Measurements from ENCODE around the gene SLC6A12.
"Not testable (repeated sequence)": the region's sequence is repeated elsewhere in the genome, so short reads cannot be mapped to it uniquely, and the experiment has no call there.

Gene SLC6A12

DNA sequence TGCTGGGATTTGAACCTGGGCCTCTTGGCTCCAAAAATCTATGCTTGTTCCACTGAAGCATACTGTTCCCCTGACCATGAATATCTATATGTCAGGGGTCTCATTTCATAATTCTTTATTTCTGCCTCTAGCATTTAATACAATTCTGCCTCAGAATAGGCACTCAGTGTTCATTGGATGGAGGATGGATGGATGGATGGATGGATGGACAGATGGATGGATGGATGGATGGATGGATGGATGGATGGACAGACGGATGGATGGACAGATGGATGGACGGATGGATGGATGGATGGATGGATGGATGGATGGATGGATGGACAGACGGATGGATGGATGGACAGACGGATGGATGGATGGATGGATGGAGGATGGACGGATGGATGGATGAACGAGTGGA, 3.1 kb upstream of the SLC6A12 start:
- not testable (repeated sequence) for DNase-seq (ENCODE audit: low read depth in 2 of 2)

DNA sequence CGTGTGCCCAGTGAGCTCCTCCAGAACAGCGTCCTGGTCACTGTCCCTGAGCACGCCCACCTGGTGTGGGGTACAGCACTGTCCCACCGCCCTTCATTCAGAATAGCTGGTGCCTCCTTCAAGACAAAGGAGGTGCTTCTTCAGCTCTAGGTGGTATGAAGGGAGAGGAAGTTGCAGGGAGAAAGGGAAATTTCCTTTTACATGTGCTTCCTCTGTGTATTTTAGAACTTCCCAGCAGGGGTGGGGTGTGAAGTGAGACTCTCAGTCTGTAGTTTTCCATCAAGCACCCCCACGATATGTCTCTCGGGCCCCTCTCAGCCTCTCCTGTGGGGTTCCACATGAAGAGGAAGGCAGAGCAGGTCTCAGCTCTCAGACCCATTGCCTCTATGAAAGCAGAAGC, 1.2 kb upstream of the SLC6A12 start:
- DNase-seq (ENCODE audit: low read depth in 2 of 2) = no peak

DNA sequence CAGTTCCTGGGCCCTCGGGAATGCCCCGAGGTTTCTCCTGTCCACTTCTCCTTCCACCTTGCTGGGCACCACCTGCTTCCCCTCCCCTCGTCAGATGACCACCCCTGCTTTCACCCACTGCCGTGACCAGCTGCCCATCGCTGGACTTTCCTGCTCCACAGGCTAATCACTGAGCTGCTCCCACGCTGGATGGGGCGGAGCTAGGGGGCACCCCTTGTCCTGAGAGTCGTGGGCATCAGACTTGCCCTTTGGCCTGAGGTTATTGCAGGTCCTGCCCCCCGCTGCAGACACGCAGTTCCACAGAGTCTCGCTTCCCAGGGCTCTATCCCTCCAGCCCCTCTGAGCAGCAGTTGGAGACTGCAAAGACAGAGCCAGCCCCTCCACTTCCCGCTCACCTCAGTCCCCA, 427 bp downstream of the SLC6A12 start:
- no peak for DNase-seq (ENCODE audit: low read depth in 2 of 2)

DNA sequence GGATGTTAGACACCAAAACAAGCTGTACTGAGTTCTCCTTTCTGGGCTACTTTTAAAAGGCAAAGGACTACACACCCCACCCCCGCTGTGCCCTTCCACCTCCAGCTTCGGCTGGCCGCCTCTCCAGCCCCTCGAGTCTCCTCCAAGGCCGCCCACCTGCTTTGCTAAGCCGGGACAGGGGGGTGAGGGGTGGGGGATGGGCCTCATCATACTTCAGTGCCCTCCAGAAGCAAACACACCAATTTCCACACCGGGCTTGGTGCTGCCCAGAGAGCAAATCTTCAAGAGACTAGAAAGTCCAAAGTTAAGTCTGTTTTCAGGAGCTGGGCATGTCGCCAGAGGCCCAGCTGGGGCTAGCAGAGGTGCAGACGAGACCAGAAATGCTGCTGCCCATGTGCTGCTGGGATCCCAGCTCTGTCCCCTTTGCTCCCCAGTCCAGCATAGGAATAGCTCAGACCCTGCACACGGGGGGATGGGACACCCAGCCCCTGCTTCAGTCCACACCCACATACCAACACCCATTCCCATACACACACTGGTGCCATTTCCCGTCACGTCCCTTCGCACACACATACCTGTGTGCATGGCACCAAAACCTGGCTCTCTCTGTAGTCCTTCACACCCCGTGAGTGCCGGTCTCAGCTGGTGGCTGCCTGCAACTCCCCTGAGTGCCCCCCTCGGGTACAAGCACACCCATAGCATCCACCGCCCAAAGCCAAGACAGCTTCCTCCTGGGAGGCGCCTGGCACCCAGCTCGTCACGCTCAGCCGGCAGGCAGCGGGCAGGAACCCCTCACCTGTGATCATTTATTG, 1.0 kb downstream of the SLC6A12 start:
- no peak for DNase-seq (ENCODE audit: low read depth in 2 of 2)

DNA sequence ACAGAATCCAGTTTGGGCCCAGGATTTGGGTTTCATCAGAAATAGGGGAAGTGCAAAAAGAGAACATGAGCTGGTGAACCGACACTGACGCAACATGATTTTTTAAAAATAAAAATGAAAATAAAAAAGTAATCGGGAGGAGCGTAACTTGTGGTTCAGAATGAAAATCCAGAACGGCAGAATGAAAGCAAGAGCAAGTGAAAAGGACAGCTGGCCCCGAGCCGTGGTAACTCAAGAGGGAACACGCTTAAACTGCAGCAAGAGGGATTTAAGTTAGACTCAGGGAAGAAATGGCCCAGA, 1.6 kb downstream of the SLC6A12 start:
- DNase-seq (ENCODE audit: low read depth in 2 of 2) = no peak

DNA sequence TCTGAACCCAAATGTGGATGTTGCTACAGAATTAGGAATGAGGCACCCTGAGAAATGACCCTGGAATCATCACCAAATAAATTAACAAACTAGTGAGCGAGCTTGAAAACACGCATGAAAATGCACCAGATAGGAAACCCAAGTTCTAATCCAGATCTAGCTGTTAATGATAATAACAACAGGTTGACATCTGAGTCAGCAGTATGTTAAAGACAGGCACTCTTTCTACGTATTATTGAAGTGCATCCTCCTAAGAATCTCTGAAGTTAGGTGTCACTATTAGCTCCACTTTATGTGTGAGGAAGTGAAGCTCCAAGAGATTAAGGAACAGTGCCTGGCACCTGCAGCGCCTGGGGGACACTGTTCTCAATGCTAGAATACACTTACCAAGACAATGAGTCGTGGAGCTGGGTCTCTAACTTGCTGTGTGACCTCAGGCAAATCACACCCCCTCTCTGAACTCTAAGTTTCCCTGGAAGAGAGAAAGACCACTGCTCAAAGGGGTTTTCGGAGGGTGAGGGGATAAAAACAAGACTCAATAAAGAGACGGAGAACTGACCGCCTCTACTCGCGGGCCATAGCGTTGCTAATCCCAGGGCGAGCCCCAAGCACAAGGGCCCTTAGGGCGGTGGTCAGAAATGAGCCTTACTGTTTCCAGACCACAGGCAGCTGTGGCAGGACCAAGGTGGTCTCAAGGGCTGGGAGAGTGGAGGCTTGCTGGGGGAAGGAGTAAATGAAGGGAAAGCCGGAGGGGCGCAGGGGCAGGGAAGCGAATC, 2.1 kb downstream of the SLC6A12 start:
- no peak for DNase-seq (ENCODE audit: low read depth in 2 of 2)

DNA sequence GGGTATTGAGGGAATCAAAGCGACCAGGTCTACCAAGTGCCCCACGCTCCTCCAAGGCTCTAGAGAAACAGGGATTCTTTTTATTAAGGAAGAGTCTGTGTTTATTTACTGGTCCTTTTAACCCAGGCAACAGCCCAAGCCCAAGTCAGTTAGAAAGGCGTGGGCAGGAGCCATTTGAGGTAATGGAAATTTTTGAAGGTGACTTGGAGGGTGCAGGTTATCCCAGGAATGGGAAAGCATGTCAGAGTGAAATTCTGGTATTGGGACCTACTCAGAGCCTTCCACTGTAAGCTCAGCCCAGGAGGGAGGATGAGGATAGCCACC, 2.9 kb downstream of the SLC6A12 start:
- no peak for DNase-seq (ENCODE audit: low read depth in 2 of 2)

DNA sequence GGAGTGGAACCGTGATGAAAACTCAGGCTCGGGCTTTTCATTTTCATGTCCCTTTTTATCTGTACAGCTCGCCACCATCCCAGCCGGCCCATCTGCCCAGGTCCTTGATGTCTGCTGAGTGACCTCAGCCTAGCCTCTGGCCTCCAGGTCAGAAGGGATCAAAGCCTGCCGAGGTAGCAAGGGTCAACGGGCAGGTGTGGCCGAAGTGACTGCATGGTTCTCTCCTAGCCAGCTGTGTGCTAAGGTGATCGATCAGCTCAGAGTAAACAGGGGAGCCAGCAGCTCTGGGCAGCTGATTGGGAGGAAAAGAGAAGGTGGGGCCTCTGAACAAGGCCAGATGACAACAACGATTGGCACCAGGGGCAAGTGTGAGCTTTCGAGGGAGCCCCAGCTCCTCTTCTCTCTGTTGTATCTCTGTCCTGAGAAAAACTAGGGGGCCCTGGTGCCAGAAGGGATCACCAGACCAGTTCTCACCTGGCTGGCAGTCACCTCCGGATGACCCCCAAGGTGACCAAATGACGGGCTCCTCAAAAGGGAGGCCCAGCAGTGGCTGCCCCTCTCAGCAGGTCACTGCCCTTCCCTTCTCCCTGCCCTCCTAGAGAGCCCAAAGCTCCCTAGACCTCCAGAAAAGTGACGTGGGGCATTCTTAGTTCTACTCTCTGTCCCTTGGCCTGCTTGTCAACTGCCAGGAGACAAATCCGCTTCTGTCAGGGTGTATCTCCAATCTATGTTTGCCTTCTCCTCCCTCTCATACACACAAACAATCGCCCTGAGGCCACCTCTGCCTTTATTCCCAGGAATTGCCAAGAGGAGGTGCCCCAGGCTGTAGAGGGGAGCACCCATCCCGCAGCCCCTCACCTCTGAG, 3.4 kb downstream of the SLC6A12 start:
- DNase-seq (ENCODE audit: low read depth in 2 of 2) = no peak

DNA sequence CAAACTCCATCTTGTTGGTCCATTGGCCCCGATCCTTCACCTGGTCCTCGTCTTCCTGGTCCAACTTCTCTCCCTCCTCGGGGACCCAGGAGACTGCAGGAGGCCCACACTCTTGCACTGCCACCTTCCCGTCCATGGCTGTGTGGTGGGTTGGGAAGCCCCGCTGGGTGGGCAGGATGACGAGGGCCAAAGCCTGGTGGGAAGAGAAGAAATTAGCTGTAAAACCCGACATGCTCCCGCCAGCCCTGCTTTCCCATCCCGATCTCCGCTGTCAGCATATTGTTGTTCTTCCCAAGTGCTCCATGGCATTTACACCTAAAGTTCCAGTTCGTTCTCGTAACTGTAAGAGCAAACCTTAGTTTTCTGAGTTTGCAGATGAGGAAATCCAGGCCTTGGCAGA, 4.1 kb downstream of the SLC6A12 start:
- DNase-seq (ENCODE audit: low read depth in 2 of 2) = no peak

DNA sequence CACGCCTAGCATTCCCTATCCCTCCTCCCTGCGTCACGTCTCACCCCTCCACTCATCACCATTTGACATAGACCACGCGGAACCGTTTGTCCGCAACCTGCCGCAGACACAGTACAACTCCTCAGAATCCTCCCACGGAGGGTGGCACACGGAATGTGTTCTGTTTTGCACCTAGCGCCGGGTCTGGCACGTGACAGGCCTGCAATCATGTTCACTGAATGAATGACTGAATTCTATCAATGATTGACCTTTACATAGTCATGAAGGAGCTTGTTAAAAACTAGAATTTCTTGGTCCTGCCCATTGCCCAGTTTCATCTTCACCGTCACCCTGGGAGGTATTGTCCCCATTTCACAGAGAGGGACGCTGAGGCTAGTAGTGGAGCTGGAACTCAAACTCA, 4.7 kb downstream of the SLC6A12 start:
- DNase-seq (ENCODE audit: low read depth in 2 of 2) = no peak

DNA sequence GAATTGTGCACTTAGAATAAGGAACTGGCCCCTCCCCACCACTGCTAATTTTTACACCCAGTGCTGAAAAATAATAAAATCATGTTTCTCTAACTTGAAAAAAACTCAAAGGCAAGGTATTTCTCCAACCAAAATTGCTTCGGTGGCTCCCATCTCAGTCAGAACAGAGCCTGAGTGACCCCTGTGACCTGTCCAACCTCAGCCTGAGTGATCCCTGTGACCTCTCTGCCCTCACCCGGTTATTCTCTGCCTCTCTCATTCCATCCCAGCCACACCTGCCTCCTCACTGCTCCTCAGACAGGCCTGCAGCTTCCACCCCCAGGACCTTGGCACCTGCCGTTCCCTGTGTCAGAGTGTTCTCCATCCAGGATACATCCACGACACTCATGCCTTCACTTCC, 5.1 kb downstream of the SLC6A12 start:
- no peak for DNase-seq (ENCODE audit: low read depth in 2 of 2)

DNA sequence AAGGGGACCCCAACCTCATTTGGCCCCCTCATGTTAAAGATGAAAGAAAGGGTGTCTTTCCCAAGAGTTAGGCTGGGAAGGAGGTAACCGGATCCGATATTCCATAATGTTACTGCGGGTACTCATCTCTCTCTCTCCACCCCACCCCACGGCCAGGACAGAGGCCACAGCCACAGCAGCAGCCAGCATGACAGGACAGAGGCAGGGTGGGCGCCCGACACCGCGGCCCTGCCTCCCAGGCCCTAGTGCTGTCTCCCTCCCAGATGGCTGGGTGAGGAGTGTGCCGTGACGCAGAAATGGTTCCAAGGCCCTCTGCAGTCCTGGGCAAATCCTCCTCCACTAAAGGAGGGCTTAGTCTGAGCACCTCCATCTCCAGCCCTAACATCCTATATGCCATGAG, 6.2 kb downstream of the SLC6A12 start:
- no peak for DNase-seq (ENCODE audit: low read depth in 2 of 2)

DNA sequence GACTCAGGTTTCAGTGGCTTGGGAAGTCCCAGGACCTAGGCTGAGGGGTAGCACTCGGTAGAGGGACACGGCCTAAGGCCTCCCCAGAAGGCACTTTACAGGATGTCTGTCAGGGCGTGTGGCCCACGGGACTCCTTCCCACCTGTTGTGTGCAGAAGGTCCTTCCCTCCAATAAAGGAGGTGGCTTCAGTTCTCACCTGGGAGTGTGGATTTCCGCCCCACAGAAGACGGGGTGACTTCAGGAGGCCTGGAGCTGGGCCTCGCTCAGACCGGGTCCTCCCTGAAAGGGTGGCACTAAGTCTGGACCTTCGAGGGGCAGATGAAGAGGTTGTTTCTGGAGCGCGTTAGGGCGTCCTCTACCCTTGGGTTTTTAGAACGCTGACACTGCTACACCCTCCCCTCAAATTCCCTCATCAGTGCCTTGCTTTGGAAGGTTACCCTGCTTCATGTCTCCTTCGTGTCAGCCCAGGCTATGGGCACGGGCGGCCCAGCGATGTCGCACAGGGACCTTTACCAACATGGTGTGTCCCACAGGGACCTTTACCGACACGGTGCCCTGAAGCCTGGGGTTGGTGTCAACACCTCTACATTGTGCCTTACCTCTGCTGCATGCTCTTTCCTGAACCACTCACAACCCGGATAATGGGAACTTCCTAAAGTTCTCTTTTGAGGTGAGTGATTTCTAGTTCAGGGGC, 7.1 kb downstream of the SLC6A12 start:
- DNase-seq (ENCODE audit: low read depth in 2 of 2) = no peak

DNA sequence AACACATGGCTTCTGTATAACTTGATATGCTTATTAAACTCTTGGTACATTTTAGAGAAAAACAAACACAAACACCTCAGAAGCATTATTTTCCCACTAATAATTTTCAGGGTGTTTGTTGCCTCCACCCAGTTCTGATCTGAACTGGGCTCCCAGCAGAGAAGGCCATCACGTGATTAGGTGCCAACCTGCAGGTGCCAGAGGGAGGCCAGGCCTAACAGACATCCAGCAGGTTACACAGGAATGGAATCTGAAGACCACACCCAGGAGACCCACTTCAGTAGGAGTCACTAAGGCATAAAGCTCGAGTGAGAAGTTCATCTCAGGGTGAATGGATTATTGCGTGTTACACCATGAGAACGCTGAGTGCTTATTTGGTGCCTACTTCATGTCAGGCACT, 8.9 kb downstream of the SLC6A12 start:
- no peak for DNase-seq (ENCODE audit: low read depth in 2 of 2)

DNA sequence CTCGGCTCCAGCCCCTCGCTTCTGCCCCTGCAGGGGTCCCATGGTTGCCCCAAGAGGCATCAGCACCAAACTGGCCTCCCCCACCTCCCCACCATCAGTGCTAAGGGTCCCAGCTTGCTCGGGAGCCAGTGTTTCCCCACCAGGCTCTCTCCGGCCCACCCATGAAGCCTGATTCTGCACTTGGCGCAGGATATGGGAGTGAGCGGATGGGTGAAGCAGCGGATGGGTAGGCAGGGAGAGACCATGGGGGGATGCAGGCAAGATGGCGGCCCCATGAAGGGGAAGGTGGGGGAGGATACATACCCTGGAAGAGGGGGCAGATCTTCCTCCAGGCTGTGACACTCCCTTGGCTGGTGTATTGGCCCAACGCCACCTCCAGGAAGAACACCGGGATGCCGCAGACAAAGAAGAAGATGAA, 9.7 kb downstream of the SLC6A12 start:
- no peak for DNase-seq (ENCODE audit: low read depth in 2 of 2)

DNA sequence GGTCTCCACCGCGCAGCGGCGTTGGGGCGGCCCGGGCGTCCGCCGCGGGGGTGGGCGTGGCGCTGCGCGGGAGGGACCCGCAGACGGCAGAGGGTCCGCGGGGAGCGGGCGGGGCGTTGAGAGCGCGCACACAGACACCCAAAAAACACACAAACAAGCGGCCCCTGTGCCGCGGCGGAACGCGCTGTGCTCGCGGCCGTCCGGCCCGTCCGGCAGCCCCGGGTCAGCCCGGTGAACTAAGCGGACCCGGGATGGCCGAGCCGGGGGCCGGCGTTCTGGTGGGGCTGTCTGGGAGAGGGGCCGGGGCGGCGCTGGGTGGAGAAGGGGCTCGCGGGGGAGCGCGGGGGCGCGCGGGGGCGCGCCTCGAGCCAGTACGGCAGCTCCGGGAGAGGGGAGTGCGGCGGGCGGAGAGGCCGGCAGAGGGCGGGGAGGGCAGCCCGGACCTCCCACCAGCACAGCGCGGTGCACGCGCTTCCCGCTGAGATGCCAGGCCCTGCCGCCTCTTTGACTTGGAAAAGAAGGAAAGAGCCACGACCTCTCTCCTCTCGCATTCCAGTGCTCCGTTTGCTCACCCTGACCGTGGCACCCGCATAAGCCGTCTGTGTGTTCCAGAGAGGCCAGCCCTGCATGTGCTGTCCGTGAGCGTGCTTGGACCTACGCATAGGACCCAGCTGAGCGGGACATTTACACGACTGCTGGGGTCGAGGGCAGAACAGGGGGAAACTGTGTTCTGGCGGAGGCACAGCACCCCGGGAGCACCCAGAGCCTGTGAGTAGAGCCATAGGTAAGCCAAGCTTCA, 10.3 kb downstream of the SLC6A12 start:
- no peak for DNase-seq (ENCODE audit: low read depth in 2 of 2)

DNA sequence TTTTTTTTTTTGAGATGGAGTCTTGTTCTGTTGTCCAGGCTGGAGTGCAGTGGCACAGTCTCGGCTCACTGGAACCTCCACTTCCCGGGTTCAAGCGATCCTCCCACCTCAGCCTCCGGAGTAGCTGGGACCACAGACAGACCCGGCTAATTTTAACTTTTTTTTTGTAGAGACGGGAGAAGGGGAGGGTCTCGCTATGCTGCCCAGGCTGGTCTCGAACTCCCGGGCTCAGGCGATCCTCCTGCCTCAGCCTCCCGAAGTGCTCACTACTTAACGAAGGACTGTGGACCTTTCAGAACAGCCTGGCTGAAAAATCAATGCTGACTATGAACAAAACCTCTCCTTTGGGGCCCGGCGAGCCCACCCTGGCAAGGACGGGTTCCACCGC, 10.9 kb downstream of the SLC6A12 start:
- DNase-seq (ENCODE audit: low read depth in 2 of 2) = no peak

DNA sequence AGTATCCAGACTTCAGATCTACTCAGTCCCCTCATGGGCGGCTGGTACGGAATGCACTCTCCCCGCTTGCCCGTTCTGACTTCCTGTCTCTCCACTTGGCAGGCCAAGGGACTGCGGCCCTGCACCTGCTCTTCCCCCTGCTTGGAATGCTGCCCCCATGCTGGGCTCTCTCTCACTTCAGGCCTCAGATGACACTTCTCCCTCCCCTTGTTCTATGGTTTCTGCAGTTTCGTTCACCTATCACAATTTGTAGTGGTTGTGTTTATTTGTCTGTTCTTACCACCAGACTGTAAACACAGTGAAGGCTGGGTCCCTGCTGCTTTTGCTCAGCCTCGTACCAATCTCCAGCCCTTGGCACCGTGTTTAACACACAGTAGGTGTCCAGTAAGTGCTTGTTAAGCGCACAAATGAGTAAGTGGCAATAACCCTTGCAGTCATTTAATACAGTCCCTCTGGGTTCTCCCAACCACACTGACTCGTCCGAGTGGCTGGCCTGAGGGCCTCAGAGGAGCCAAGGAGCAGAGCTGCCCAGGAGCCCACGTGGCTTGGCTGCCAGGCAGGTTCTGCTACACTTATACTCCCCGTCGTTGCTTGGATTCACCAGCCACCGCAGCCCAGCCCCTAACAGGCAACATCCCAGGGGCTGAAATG, 11.8 kb downstream of the SLC6A12 start:
- DNase-seq (ENCODE audit: low read depth in 2 of 2) = no peak

DNA sequence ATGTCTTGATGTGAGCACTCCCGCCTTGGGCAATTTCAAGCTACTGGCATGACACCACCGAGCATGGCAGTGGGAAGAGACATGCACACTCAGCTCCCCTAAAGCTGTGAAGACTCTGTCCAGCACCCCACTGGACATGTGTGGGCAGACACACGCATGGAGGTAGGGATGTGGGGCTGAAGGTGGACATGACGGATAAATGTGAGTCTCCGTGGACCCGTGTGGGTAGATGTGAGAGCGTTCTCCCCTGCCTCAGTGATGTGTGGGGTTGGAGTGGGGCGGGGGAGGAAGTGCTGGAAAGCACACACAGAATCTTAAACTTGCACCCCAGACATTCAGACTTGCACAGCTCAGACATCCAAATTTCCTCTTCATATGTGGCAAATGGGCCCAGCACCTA, 12.6 kb downstream of the SLC6A12 start:
- DNase-seq (ENCODE audit: low read depth in 2 of 2) = no peak

DNA sequence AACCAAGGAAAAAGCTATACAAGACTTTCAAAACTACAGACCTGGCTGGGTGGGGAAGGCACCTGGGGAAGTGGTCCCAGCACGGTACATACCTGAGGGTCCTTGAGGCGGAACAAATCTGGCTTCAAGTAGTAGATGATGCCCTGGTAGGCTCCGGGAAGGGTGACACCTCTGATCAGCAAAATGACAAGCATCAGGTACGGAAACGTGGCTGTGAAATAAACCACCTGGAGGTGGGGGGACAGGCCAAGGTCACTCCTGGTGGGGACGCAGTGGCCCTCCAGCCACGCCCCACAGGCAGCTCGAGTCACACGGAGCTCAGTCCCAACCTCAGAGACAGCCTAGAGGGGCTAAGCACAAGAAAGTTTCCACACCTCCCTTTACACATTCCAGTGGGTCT, 15.3 kb downstream of the SLC6A12 start:
- DNase-seq (ENCODE audit: low read depth in 2 of 2) = no peak
